GM20000 (cell line): ENCODE results near the gene LCE7A.

Experiments used
- DNase-seq: peaks from one replicate; pipeline ENCODE4 v3.0.0; 2012; ENCODE audit warnings: low spot score
- CTCF ChIP-seq: IDR thresholded peaks from 2 replicates; pipeline ENCODE4 v1.5.1; 2012; ENCODE audit warnings: mild to moderate bottlenecking, control low read depth; ENCODE audit errors: extremely low read depth, missing control alignments

The LCE7A gene

GRCh38 chr1:152859696-152860095, at the start of gene LCE7A:
TSS of gene LCE7A (plus strand) at chr1:152859996. CDS start at chr1:152860698, 702 bp downstream.
- DNase-seq = no peak
- TF ChIP-seq CTCF = no peak

GRCh38 chr1:152811050-152811449, 48.7 kb upstream of the LCE7A start:
- no peak for TF ChIP-seq CTCF
- no peak for DNase-seq

- no peak for TF ChIP-seq CTCF
- no peak for DNase-seq
Measured at GRCh38 chr1:152811671-152812070, 48.1 kb upstream of the LCE7A start, which contains the start of gene LCE1B. TSS of gene LCE1B (plus strand) at chr1:152811971. CDS start at chr1:152812447, 476 bp downstream.

GRCh38 chr1:152817309-152817708, 42.5 kb upstream of the LCE7A start:
- DNase-seq = no peak
- no peak for TF ChIP-seq CTCF

GRCh38 chr1:152823294-152823693, 36.5 kb upstream of the LCE7A start:
- no peak for DNase-seq
- no peak for TF ChIP-seq CTCF

GRCh38 chr1:152824964-152825363, 34.8 kb upstream of the LCE7A start:
- no peak for DNase-seq
- TF ChIP-seq CTCF = no peak

- TF ChIP-seq CTCF = no peak
- DNase-seq = no peak
Measured at GRCh38 chr1:152827173-152827572, 32.6 kb upstream of the LCE7A start, which contains the start of gene LCE1A. TSS of gene LCE1A (plus strand) at chr1:152827473. CDS start at chr1:152827473, 0 bp downstream.

GRCh38 chr1:152836870-152837269, 22.9 kb upstream of the LCE7A start:
- no peak for DNase-seq
- no peak for TF ChIP-seq CTCF
